Kidney capillary endothelial cell (primary cell): ENCODE measurements around the gene CEP152.
"Not testable (repeated sequence)": the region's sequence is repeated elsewhere in the genome, so short reads cannot be mapped to it uniquely, and the experiment has no call there.

Source experiments
- DNase-seq: peaks from one replicate; pipeline ENCODE4 v3.0.0-alpha.2; 2018; ENCODE audit warnings: low spot score

CEP152 gene, protein sequence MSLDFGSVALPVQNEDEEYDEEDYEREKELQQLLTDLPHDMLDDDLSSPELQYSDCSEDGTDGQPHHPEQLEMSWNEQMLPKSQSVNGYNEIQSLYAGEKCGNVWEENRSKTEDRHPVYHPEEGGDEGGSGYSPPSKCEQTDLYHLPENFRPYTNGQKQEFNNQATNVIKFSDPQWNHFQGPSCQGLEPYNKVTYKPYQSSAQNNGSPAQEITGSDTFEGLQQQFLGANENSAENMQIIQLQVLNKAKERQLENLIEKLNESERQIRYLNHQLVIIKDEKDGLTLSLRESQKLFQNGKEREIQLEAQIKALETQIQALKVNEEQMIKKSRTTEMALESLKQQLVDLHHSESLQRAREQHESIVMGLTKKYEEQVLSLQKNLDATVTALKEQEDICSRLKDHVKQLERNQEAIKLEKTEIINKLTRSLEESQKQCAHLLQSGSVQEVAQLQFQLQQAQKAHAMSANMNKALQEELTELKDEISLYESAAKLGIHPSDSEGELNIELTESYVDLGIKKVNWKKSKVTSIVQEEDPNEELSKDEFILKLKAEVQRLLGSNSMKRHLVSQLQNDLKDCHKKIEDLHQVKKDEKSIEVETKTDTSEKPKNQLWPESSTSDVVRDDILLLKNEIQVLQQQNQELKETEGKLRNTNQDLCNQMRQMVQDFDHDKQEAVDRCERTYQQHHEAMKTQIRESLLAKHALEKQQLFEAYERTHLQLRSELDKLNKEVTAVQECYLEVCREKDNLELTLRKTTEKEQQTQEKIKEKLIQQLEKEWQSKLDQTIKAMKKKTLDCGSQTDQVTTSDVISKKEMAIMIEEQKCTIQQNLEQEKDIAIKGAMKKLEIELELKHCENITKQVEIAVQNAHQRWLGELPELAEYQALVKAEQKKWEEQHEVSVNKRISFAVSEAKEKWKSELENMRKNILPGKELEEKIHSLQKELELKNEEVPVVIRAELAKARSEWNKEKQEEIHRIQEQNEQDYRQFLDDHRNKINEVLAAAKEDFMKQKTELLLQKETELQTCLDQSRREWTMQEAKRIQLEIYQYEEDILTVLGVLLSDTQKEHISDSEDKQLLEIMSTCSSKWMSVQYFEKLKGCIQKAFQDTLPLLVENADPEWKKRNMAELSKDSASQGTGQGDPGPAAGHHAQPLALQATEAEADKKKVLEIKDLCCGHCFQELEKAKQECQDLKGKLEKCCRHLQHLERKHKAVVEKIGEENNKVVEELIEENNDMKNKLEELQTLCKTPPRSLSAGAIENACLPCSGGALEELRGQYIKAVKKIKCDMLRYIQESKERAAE (N-terminal part only)

DNA sequence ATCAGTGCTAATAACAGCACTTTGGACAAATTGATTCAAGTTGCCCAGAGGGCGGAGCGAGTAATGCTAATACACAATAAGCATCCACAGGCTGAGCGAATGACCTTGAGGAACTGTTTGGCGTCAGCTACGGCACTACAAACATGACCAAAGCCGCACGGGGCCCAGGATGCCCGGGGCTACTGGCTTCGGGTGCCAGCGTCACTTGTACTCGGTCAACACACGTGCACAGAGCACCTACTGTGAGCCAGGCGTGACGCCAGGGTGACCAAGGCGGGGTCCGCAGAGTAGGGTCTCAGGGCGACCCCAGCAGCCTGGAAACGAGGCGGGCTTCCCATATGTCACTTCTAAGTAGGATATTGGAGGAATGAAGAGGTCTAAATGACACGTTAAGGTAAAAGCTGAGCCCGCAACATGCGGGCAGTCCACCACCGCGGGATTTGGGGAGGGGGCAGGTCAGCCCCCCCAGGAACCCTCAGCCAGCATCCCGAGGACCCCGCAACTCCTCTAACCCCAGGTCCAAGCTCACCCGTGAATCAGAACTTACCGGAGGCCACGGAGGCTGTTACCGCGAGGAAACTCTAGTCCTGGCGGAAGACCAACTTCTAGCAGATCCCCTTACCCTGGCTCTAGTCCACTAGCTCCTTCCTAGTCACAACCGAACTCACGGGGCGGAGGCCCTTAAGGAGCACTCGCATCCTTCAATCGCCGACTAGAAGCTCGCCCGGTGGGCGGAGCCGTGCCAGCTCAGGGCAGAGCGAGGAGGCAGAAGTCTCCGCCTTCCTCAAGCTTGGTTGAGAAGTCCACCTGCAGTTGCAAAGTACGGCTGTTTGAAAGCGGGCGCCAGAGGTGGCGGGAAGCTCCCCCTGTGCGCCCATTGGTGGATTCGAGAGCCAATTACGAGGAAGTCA, at the start of gene CEP152:
Gene CEP152 (minus strand): TSS at position 656 of the 911 bp plus-strand sequence. CDS start 5,420 bp downstream, outside the sequence.
- peak; percentile 100 for DNase-seq

GRCh38 chr15:48859426-48859825, 48.6 kb upstream of the CEP152 start:
- DNase-seq: no peak

GRCh38 chr15:48858401-48858800, 47.5 kb upstream of the CEP152 start:
- no peak for DNase-seq

DNA sequence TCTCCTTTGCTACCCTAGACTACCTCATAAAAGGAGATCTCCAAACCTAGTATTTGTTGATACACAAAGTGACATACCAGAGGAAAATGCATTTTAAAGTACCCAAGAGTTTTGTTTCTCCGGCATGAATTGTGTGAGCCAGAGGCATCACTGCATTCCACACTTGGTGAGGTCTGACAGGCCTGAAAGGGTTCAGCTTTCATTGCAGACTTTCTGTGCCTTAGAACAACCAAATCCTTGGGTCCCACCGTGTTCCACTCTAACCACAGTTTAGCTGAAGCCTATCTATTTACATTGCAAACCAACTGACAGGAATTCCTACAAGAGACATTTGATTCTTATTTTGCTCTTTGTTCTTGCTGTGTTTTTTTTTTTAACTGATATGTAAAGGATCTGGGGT, 46.1 kb upstream of the CEP152 start:
- DNase-seq: no peak

DNA sequence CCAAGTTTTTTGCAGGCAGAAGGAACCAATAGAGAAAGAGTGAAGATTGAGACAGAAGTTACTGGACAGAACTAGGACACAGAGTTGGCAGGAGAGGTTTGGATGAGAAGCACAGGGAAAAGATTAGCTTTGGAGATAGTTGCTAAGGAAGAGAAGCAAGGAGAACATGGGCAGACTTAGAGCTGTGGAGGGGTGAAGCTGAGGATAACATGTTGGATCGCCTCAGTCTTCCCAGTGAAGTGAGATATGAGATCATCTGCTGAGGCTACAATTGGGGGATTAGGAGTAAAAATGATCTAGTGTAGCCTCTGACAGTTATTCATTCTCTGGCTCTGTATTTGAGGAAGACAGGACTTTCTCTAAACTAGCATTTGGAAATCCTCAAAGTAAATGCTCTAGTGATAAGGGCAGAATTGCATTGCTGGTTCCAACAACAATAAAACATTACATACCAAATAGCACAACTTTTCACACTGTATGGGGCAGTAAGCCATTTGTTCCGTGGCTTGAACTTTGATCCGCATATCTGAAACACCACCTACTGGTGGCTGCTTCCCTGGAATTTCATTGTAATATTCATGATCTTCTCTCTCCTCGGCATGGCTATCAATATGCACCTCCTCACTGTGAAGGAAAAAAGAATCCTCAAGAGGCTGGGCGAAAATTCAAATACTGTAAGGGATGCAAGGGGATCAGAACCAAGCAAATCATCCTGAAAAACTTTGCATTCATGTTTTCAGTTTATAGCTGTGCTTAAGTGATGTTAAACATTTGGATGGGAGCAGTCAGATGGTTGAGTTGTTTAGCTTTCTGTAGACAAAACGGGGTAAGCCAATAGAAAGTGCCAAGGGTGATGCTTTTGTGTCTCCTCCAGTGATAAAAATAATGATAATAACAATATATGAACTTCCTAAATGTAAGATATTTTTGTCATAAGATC, 44.9 kb upstream of the CEP152 start:
- peak; percentile 28 for DNase-seq

- not testable (repeated sequence) for DNase-seq
These were observed 43.6 kb upstream of the CEP152 start for GRCh38 chr15:48854434-48854833.

- no peak for DNase-seq
These were observed 41.1 kb upstream of the CEP152 start for GRCh38 chr15:48851956-48852355.

DNA sequence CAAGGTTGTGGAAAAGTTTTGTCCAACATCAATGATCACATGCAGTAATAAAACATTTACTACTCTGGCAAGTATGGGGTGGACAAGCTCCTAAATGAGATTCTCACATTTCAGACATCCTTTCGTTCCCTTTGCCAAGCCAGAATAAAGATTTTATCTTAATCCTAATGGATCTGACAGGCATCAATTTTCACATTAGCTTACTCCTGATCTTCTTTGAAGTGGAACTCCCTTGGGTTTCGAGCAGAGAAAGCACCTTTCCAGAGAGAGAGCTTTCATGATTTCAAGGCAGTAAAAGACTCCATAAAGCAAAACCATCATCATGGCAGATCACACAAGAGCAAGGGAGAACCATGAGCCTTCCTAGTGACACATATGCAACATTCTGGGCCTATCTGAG, 39.8 kb upstream of the CEP152 start:
- no peak for DNase-seq

- DNase-seq: no peak
These were observed 34.3 kb upstream of the CEP152 start for GRCh38 chr15:48845123-48845522.

DNA sequence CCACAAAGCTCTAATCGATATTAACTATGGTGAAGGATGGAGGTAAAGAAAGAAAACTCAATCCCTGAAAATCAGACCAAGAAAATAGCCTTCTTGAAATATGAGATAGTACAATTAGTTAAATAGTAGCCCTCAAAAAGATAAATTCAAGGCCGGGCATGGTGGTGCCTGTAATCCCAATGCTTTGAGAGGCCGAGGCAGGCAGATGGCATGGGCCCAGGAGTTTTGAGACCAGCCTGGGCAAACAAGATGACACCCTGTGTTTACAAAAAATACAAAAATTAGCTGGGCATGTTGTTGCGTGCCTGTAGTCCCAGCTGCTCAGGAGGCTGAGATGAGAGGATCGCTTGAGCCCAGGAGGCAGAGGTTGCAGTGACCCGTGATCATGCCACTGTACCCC, 31.6 kb upstream of the CEP152 start:
- DNase-seq: no peak

DNA sequence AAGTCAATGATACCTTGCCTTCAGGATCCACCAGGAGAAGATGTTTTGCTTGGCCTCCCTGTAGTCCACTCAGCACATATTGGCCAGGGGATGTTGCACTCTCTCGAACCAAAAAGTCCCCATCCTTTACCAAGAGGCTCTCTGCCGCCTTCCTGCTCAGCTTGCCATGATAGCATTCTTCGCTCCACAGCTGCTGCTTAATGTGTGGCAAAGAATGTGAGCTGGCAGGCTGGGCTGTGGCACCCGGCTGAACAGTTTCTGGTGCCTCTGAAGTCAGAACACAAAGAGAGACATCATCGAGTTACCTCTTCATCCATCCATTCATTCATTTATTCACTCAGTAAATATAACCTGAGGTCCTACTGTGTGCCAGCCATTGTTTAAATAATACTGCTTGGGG, 23.9 kb upstream of the CEP152 start:
- no peak for DNase-seq

- DNase-seq: no peak
These were observed 22.8 kb upstream of the CEP152 start for GRCh38 chr15:48833526-48834239.

GRCh38 chr15:48832648-48833047, 21.8 kb upstream of the CEP152 start:
- no peak for DNase-seq

DNA sequence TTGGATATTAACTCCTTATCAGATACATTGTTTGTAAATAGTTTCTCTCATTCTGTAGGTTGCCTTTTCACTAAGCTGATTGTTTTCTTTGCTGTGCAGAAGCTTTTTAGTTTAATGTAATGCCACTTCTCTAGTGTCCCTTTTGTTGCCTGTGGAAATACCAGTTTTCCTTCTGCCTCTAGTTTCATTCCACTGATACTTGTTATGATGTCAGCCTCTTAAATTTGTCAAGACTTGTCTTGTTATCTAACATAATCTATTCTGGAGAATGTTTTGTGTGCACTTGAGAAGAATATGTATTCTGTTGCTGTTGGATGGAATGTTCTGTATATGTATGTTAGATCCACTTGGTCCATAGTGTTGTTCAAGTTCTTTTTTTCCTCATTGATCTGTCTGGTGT, 18.0 kb upstream of the CEP152 start:
- no peak for DNase-seq

DNA sequence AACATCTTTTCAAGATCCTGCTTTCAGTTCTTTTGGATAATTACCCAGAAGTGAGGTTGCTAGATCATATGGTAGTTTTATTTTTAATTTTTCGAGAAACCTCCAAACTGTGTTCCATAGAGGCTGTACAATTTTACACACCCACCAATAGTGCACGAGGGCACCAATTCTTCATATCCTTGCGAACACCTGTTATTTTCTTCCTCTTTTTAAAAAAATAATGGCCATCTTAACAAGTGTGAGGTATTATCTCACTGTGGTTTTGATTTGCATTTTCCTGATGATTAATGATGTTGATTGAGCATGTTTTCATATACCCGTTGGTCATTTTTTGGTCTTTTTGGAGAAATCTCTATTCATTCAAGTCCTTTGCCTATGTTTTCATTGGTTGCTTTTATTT, 17.6 kb upstream of the CEP152 start:
- DNase-seq: no peak

DNA sequence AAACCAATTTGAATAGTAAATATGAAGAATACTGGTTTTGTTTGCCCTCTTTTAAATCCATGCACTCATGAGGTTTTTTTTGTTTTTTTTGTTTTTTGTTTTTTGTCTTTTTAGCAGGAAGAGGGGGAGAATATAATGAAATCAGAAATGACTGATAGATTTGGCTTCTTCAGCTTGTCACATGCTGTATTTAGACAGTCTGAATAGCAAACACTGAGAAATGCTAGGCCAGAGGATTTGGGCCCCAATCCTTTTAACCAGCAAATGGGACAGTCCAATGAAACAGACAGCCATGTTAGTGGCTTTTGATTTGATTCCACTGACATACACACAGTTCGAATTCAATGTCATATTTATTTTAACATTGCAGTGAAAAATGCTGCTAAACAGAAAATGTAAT, 14.2 kb upstream of the CEP152 start:
- no peak for DNase-seq

GRCh38 chr15:48823706-48824105, 12.8 kb upstream of the CEP152 start:
- DNase-seq: no peak

GRCh38 chr15:48823237-48823636, 12.4 kb upstream of the CEP152 start:
- no peak for DNase-seq

DNA sequence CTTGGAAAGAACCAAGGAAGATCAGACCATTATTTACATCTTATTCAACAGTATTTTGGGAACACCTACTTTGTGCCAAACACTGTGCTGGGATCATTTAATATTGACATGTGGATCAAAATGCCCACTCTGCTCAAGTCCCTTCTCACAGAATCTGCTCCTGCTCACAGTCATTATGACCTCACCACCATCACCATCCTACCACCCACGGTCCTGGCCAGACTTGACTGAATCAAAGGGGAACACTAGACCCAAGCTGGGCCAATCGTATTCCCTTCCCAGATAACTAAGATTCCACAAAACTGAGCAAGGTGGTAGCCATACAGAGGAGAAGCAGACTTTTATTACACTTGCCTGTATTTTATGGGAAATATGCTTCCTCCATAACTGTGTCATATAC, 3.4 kb upstream of the CEP152 start:
- DNase-seq: no peak
